SW480 (cell line): ENCODE data around the gene NHLRC4.
A peak's percentile ranks its signal among the peaks of the same experiment; 100 is the strongest.
"Not testable (repeated sequence)": the region's sequence is repeated elsewhere in the genome, so short reads cannot be mapped to it uniquely, and the experiment has no call there.

Source experiments
- DNase-seq: peaks from one replicate; pipeline ENCODE4 v3.0.0-alpha.2; 2016; ENCODE audit warnings: low spot score

NHLRC4 gene

DNA sequence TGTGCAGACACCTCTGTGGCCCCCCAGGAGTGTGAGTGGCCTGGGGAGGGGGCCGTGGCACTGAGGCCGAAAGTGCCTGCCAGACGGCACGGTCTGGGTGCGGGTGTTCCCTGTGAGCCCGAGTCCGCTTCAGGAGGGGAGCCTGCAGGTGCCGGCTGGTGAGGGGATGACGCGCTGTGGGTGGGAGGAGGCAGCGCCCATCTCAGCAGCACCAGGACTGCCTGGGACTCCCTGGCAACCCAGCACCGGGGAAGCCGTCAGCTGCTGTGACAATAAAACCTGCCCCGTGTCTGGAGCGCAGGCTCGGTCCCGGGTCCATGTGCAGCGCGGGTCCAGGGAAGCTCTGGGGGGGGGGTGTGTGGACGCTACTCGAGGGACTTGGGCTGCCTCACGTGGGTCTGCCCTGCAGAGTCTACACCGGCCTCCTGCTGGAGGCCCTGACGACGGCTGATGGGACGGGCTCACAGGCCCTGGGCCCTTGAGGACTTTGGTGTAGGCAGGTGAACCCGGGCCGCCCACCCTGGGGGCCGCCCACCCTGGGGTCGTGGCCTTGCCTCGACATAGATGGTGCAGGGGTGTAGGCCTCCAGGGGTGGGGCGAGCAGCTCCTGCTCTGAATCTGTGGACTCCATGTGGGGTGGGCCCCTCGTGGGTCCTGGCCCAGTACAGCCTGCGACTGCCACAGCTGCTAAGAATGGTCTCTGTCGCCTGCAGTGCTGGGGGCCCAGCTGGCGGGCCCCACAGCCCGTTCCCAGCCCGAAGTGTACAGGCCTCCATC, 17.2 kb downstream of the NHLRC4 start:
- no peak for DNase-seq

DNA sequence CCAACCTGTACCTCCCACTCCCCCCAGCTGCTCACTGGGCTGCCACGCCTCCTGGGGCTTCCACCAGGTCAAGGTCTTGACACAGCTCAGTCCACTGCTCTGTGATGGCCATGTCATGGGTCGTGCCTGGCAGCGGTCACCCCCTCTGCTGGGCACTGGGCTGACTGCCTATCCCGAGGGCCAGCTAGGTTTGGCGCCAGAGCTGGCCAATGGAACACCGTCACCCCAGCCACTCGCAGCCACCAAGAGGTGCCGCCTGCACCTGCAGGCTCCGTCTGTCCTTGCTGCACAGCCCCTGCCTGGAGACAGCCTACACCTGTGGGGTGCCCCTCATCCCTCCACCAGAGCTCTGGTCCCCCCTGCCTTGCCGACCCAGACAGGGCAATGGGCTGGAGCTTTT, 18.5 kb downstream of the NHLRC4 start:
- peak; percentile 68 for DNase-seq

DNA sequence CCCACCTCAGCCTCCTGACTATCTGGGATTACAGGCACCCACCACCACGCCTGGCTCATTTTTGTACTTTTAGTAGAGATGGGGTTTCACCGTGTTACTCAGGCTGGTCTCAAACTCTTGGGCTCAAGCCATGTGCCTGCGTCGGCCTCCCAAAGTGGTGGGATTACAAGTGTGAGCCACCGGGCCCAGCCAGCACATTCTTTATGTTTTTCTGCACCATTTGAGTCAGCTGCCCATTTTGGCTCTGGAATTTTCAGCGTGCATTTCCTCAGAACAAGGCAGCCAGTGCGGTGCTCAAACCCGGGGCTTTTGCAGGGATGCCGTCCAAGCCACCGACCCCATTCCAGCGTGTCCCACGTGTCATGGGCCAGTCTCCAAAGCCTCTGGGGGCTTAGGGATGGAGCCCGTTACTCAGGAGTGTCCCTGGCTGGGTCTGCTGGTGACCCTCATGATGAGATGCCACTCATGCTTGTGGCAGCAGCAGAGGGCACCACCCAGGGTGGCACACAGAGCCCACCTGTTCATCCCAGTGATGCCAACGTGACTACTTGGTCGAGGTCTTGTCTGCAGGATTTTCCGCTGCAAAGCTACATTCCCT, 19.3 kb downstream of the NHLRC4 start:
- no peak for DNase-seq

DNA sequence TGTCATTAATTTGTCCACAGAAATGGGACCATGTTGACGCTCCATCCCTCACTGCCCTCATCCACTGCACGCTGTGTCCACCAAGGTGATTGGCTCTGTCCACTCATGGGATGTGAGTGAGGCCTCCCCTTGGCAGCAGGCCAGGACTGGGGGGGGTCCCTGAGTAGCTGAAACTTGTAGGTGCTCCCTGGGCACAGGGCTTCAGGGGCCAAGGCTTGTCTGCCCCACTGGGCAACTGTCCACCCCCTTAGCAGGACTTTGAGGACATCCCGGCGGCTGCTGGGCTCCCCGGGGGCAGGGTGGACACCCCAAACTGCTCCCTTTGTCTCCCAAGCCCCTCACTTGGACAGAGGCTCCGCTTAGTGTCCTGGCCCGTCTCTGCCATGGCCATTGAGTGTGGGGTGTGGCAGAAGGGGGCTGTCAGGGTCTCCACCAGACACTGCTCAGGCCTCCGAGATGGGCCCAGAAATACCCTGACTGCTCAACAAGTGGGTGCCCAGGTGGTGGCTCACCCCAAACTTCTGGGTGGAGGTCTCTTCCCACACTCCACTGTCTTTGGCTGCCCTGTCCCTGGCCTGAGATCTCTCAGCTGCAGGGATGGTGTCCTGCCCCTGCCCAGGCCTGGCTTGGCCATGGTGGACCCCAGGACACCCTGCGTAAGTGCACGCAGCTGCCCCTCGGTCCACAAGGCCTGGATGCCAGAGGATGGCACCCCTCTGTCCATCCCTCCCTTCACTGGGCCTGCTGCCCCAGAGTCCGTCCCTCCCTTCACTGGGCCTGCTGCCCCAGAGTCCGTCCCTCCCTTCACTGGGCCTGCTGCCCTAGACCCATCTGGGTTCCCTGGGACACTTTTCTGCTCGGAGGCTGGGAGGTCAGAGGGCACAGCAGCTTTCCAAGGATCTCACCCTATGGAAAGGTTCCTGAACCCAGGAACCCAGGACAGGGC, 20.1 kb downstream of the NHLRC4 start:
- no peak for DNase-seq

DNA sequence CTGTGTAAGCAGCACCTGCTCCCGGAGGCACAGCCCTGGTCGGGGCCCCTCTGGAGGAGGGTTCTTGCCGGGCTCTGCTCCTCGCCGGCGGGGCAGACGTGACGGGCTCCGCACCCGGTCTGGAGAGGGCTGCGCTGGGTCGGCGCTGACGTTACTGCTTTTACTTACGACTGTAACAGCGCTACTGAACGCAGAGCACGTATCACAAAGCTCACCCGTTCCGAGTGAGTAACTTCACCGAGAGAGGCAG, 21.8 kb downstream of the NHLRC4 start:
- DNase-seq = peak; percentile 53

DNA sequence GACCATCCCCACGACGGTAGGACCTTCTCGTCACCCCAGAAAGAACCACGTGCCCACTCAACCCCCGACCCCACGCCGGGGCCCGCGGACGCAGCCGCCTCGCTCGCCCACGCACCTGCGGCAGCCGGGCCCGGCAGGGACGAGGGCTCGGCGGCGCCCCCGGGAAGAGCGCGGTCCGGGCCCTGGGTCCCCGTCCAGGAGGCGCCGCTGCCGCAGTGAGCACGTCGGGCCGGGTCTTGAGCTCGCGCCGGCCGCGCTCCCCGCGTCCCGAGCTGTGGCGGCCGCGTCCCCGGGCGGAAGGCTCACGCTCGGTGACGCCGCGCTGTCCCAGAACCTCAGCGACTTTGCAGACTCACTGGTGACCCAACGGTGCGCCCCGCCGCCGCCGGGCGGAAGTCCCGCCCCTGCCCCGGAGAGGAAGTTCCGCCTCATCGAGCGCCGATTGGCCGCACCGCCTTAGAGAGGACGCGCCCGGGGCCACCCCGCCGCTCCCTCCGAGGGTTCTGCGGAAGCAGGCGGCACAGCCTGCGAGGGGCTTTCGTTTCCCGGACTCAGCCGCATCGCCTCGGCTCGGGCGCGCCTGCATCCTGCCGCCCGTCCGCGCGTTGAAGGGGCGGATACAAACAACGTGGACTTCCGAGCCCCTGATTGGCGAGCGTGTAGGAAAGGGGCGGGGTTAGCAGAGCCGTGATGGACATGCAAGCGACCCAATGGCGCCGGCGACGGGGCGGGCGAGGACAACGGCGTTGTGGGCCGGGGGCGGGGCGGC, 22.3 kb downstream of the NHLRC4 start:
- DNase-seq = peak; percentile 89

DNA sequence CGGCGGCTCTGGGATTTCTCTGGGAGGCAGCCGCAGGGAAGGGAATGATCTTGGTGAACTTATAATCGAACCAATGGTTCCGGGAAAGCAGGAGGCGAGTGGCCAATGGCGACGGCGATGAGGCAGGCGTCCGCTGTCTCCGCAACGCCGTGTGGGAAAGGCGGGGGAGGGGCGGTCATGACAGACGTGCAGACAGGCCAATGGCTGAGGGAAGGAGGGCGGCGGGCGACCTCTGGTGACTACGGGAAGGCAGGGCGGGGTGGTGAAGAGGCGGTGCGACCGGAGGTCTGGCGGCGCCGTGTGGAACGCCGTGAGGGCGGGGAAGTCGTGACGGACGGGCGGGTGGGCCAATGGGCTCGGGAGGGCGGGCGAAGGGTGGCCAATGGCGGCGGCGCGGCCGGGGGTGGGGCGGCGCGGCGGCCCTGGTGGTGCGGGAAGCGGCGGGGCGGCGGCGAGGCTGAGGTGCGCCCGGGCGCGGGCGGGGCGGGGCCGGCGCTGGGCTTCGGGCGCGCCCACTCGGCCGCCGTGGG, 22.9 kb downstream of the NHLRC4 start, which contains the start of gene RAB40C:
TSS of gene RAB40C (plus strand) at position 409 of the 530 bp plus-strand sequence. CDS start 226 bp downstream, outside the sequence.
- peak; percentile 96 for DNase-seq

DNA sequence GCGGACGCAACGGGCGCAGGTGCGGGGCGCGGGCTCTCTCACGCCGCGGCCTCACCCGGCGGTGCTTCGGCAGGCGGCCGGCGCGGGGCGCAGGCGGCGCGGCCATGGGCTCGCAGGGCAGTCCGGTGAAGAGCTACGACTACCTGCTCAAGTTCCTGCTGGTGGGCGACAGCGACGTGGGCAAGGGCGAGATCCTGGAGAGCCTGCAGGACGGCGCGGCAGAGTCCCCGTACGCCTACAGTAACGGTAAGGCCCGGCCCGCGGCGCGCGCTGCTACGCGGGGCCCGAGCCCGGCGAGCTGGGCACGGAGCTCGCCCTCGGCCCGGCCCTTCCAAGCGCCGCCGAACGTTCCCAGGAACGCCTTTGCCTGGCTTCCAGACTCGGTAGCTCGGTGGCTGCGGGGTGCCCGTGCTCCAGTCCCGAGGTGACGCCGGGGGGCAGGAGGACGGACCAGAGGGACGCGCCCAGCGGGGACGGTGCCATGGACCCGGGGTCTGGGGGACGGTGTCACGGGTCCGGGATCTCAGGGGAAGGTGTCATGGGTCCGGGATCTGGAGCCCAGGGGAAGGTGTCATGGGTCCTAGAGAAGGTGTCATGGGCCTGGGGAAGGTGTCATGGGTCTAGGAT, 23.5 kb downstream of the NHLRC4 start:
- DNase-seq = no peak

DNA sequence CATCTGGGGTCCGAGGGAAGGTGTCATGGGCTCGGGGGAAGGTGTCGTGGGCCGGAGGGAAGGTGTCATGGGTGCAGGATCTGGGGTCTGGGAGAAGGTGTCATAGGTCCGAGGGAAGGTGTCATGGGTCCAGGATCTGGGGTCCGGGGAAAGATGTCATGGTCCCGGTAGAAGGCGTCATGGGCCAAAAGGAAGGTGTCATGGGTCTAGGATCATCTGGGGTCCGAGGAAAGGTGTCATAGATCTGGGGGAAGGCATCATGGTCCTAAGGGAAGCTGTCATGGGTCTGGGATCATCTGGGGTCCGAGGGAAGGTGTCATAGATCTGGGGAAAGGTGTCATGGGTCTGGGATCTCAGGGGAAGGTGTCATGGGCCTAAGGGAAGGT, 24.0 kb downstream of the NHLRC4 start:
- no peak for DNase-seq

DNA sequence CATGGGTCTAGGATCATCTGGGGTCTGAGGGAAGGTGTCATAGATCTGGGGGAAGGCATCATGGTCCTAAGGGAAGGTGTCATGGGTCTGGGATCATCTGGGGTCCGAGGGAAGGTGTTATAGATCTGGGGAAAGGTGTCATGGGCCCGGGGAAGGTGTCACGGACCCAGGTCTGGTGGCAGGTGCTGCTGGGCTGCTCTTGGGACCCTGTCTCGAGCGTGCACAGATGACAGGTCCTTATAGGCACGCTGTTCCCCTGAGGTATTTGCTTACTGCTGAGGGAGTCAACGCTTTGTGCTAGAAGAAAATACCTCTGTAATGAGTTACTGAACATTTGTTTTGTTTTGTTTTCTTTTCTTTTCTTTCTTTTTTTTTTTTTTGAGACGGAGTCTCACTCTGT, 24.4 kb downstream of the NHLRC4 start:
- DNase-seq = no peak

DNA sequence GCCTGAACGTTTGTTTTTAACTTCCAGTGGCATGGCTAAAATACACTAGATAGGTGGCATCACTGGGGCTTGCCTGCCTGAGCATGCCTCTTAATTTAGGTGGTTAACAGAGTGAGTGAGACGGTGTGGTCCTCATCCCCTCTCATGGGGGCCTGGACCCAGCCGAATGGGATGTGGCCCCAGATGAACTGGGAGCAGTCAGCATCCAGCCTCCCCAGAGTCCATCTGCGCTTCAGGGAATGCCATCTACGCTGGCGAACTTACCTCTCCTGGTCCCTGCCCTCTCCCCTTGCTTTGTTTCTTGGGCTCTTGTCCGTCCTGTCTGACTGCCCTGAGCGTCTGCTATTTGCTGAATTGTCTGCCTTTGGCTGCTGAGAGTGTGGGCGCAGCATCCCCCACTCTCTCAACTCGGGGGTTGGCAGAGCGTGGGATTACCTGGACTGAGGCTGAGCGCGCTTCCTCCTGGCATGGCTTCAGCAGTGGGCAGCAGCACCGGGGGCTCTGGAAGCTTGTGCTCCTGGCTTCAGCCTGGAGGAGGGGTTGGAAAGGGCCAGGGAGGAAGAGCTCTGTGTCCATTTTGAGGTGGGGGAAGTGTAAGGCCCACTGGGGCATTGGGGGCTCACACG, 25.2 kb downstream of the NHLRC4 start:
- DNase-seq = no peak

DNA sequence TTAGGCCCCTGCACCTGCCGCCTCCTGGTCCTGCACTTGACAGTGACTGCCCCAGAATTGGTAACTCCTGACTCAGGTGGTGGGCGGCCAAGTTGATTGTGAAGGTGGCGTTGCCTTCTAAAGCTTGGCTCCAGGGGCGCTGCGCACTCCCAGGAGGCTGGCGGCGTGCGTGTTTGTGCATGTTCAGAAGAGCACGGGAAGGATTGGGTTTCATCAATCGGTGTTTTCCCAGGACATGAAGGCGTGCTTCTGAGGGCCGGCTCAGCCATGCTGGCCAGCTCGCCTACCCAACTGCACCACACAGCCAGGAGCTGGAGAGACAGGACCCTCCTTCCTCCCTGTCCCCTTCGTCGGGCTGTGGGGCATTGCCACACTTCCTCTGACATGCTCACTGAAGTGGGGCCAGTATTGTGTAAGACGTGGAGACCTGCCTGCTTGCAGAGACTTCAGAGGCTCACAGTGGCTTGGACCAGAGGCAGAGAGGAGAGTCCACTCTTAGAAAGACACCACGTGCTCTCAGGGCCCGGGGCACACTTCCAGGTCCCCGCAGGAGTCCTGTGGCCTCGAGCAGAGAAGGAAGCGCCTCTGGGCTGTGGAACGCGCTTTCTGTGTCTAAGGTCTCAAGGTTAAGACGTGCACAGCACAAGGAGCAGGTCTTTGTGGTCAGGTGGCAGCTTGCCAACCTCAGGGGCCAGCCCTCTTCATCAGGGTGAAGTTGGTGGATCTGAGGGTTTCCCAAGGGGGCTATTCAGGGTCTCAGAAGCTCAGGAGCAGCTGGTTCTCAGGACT, 25.9 kb downstream of the NHLRC4 start:
- no peak for DNase-seq

DNA sequence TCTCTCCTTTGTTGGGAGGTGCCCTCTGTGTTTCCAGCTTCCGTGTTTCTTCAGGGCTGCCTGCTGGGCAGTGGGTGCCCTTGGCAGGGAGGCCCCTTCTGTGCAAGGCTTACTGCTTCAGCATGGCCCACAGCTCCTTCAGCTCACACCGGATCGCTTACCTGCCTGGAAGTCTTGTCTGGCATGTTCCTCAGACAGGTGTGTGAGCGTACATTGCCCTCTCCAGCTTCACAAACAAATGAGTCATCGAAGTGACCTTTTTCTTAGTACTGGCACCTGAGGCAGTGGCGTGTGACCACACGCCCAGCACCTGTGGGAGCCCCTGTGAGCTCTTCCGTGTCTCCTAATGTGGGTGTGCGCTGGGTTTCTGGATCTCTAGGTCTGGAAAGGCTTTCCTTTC, 26.6 kb downstream of the NHLRC4 start:
- DNase-seq = peak; percentile 89

DNA sequence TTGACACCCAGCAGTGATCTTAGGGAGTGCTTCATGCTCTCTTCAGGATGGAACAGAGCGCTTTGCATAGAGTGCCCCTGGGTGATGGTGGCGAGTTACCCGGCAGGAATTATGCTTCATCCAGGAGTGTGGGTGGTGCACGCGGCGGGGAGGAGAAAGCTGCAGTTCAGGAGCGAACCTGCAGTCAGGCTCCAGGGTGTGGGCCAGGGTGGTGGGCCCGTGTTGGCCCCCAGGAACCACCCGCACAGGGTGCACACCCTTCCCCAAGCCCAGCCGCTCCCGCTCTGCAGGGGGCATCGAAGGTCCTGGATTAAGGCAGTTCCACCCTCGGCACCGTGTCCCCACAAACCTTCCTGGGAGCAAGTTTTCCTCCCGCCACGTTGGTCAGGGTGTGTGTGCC, 27.0 kb downstream of the NHLRC4 start:
- DNase-seq = no peak

DNA sequence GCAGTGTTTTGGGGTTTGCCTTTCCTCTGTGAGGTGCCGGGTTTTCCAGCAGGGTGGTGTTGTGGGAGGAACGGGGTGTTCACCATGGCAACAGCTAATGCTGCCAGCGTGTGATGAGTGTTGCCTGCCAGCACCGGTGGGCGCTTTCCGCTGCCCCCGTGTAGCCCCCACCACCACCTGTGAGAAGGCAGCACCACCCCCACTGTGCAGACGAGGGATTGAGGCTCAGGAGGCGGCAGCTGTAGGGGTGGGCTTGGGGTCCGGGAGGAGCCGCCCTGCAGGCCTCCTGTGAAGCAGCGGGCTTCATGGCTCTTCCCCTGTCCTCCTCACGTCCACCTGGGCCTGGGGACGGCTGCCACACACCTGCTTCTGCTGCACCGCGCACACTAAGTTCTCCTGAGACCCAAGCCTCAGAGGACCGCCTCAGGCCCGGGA, 28.3 kb downstream of the NHLRC4 start:
- no peak for DNase-seq

DNA sequence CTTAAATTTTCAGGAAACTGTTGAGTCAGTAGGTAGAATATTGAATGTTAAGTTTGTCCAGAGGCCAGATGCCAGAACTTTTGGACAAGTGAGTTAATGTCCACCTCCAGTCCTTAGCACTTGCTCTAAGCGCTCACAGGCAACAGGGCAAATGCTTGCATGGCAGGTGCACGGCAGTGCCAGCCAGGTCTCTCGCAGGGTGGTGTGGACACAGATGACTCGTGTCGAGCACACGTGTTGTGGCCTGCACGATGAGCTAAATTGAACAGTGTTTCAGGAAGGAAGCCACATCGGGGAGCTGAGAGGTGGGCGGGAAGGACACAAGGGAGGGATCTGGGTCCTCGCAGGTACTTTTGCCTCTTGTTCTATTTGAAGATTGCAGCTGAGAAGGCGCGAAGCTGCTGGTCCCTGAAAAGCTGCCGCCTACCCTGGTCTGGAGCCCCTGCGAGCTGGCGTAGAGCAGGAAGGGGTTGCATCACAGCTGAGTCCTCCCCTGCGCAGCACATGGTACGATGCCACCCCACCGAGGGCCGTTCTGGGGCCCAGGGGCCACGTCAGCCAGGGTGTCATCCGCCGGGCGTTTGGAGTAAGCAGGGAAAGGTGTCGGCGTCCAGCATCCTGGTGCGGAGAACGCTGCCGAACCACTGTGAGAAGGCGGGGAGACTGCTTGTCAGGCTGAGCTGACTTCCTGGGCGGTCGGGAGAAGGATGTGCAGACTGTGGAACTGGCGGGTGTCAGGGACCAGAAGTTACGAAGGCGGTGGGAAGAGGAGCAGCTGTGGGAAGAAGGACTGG, 29.3 kb downstream of the NHLRC4 start:
- no peak for DNase-seq

DNA sequence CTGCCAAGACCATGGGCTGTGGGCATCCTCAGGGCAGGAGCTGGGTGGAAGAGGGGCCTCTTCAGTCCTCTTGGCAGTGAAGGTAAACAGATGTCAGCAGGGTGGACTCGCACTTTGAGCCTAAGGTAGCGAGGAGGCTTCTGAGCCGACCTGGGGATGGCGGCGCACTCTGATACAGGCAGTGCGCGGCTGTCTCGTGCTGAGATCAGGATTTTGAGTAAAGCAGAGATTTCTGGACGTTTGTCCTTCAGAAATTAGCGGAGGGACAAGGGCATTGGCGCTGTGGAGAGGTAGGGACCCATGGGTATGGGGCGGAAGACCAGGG, 29.9 kb downstream of the NHLRC4 start:
- DNase-seq = no peak

DNA sequence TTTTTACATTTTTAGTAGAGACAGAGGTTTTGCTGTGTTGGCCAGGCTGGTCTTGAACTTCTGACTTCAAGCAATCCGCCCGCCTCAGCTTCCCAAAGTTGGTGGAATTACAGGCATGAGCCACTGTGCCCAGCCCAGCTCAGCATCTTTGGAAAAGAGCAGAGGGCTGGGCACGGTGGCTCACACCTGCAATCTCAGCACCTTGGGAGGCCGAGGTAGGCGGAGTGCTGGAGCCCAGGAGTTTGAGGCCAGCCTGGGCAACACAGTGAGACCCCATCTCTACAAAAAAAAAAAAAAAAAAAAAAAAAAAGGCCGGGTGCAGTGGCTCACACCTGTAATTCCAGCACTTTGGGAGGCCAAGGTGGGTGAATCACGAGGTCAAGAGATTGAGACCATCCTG, 30.9 kb downstream of the NHLRC4 start:
- DNase-seq = not testable (repeated sequence)
